ENCODE results near the gene DNAJA4. TPM values are rescaled to one million over a fixed set of nuclear protein-coding genes. Genes with fewer than 3 reads are reported as not detected.

The DNAJA4 gene
- polyA plus RNA-seq (2013, experiment 1 of 2) = 2.0 TPM
- polyA plus RNA-seq (2013, experiment 2 of 2) = 2.0 TPM

DNA sequence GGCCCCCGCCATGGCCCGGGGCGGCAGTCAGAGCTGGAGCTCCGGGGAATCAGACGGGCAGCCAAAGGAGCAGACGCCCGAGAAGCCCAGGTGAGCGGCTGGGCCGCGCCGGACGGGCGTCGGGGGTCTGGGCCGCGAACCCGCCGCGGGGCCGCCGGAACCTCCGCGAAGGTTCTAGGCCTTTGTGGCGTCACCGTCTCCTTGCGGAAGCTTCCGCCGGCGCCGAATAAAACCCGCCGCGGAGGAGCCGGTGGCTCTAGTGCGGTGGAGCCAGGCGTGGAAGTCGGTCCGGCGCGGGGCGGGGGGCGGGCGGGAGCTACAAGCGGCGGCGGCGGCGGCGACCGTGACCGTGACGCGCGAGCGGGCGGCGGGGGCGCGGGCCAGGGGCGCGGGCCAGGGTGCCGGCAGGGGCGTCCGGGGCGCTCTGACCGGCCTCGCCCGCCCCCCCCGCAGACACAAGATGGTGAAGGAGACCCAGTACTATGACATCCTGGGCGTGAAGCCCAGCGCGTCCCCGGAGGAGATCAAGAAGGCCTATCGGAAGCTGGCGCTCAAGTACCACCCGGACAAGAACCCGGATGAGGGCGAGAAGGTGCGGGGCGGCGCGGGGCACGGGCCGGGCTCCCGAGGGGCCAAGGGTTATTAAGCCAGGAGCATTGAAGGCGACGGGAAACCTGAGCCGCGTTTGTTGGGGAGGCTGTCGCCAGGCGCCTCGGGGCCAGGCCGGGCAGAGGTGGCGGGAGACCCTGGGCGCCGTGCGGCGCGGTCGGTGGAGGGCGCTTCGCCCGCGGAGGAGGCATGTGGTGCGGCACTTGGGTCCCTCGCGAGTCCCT, at the start of gene DNAJA4:
DNAJA4 (plus strand) TSS at position 259 of the 833 bp plus-strand sequence; CDS start at position 461, 202 bp downstream.
- WGBS, 2 experiments (ENCODE audit: insufficient coverage in 2 of 2) = 41 to 46% methylated on average over 60 to 88 of the region's 107 CpGs
- Histone ChIP-seq H3K9me3 (ENCODE audit: control insufficient read depth, low read length) (no peaks in the 10 kb centered on the region), H3K4me3 (ENCODE audit: extremely low read depth, insufficient read depth, low read length, poor library complexity, severe bottlenecking) (peak within 1 kb of the TSS; percentile 27), H3K27ac (ENCODE audit: low read depth, low read length, severe bottlenecking) (no peak within 1 kb of the TSS), H3K4me1 (ENCODE audit: control insufficient read depth, insufficient read depth, low read length, poor library complexity, severe bottlenecking) (no peaks in the 10 kb centered on the region), H3K36me3 (ENCODE audit: control insufficient read depth, insufficient read depth, low read length) (no peaks in the 10 kb centered on the region)

DNA sequence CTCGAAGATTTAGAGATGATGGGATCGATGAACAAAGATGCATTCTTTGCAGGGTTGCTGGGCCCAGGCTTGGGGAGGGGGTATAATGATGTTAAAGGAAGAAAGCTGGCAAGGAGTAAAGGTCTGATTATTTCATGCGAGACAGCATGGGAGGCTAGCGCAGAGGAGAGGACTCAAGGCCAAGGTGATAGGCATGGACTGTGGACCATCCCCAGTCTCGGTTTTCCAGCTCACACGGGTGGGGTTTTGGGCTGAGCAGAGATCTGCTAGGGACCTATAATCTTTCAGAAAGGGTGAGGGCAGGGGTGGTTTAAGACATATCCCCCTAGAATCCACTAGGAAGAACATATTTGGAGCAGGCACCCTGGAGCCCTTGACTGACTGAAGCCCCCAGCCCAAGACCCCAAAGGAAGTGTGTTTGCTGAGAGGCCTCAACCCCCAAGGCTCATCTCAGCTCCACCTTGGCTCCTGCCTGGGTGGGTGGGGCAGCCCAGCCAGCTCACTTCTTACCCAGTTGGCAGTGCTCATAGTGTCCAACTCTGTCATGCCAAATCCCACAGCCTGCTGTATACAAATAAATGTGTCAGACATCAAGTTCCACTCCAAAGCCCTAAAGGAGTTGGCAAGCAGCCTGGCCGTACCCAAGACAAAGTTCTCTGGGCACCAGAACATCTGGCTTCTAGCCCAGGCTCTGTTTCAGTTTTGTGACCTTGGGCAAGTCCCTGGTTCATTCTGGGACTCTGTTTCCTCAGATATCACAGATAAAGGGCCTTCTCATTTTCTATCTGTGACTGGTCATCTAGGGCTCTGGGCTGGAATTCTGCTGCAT, 47.9 kb upstream of the DNAJA4 start:
- Histone ChIP-seq H3K27ac (ENCODE audit: low read depth, low read length, severe bottlenecking) (no peak overlapping the region), H3K4me1 (ENCODE audit: control insufficient read depth, insufficient read depth, low read length, poor library complexity, severe bottlenecking) (peaks cover 21% of the 10 kb centered on the region), H3K9me3 (ENCODE audit: control insufficient read depth, low read length) (no peaks in the 10 kb centered on the region), H3K4me3 (ENCODE audit: extremely low read depth, insufficient read depth, low read length, poor library complexity, severe bottlenecking) (no peak overlapping the region), H3K36me3 (ENCODE audit: control insufficient read depth, insufficient read depth, low read length) (no peaks in the 10 kb centered on the region)
- 93 to 97% methylated on average over 7 of the region's 7 CpGs for WGBS, 2 experiments (ENCODE audit: insufficient coverage in 2 of 2)

DNA sequence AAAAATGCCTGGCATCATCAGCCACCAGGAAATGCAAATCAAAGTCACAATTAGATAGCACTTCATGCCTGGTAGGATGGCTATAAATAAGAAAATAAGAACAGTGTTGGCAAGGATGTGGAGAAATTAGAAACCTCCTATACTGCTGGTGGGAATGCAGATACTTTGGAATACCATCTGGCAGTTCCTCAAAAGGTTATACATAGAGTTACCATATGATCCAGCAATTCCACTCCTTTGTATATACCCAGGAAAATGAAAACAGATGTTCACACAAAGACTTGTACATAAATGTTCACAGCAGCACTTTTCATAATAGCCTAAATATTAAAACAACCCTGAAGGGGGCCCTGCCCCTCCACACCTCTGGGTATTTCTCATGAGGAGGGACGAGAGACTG, 43.6 kb upstream of the DNAJA4 start:
- Histone ChIP-seq H3K4me3 (ENCODE audit: extremely low read depth, insufficient read depth, low read length, poor library complexity, severe bottlenecking) (no peak overlapping the region), H3K27ac (ENCODE audit: low read depth, low read length, severe bottlenecking) (no peak overlapping the region), H3K4me1 (ENCODE audit: control insufficient read depth, insufficient read depth, low read length, poor library complexity, severe bottlenecking) (no peaks in the 10 kb centered on the region), H3K36me3 (ENCODE audit: control insufficient read depth, insufficient read depth, low read length) (no peaks in the 10 kb centered on the region), H3K9me3 (ENCODE audit: control insufficient read depth, low read length) (no peaks in the 10 kb centered on the region)
- WGBS, 2 experiments (ENCODE audit: insufficient coverage in 2 of 2) = 100% methylated on average over 1 of the region's 1 CpG; no CpG with 5 or more reads in 1 of the 2 experiments

DNA sequence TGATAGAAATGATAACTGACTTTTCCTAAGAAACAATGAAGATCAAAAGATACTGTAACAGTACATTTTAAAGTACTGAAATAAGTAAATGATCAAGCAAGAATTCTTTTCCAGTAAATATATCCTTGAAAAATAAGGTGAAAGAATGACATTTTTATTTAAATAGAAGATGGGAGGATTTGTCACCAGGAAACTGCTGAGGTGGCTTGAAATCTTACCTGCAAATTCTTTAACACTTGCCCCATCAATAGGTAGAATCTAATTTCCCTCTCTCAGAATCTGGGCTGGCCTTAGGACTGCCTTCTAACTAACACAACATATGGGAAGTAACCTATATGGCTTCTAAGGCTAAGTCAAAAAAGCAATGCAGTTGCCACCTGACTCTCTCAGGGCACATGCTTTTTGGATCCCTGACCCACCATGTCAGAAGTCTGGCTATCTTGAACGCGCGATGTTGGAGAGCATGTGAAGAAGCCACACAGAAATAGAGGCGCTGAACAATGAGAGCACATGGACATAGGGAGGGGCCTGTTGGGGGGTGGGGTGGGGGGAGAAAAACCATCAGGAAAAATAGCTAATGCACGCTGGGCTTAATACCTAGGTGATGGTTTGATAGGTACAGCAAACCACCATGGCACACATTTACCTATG, 41.5 kb upstream of the DNAJA4 start:
- H3K4me1 ChIP-seq (ENCODE audit: control insufficient read depth, insufficient read depth, low read length, poor library complexity, severe bottlenecking) = no peaks in the 10 kb centered on the region
- H3K36me3 ChIP-seq (ENCODE audit: control insufficient read depth, insufficient read depth, low read length) = no peaks in the 10 kb centered on the region
- no peak overlapping the region for H3K4me3 ChIP-seq (ENCODE audit: extremely low read depth, insufficient read depth, low read length, poor library complexity, severe bottlenecking)
- H3K27ac ChIP-seq (ENCODE audit: low read depth, low read length, severe bottlenecking) = no peak overlapping the region
- no peaks in the 10 kb centered on the region for H3K9me3 ChIP-seq (ENCODE audit: control insufficient read depth, low read length)
- WGBS, 2 experiments (ENCODE audit: insufficient coverage in 2 of 2) = 100% methylated on average over 4 of the region's 5 CpGs; no CpG with 5 or more reads in 1 of the 2 experiments

DNA sequence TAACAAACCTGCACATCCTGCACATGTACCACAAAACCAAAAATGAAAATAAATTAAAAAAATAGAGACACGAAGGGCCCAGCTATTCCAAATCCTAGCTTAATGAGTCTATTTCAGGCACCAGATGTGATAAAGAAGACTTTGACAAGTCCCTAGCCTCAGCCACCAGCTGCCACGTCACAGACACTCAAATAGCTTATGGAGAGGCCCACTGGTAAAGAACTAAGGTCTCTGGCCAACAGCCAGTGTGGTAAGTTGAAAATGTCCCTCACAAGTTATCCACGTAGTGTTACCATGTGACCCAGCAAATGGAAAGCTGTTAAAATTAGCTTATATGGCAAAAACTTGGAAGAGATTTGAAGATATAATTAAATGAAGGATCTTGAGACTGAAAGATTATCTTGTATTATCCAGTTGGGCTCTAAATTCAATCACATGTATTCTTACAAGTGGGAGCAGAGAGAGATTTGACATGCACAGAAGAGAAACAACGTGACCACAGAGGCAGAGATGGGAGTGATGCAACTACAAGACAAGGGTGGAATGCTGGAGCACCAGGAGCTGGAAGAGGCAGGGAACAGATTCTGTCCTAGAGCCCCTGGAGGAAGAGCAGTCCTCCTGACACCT, 40.9 kb upstream of the DNAJA4 start:
- Histone ChIP-seq H3K27ac (ENCODE audit: low read depth, low read length, severe bottlenecking) (no peak overlapping the region), H3K4me3 (ENCODE audit: extremely low read depth, insufficient read depth, low read length, poor library complexity, severe bottlenecking) (no peak overlapping the region), H3K36me3 (ENCODE audit: control insufficient read depth, insufficient read depth, low read length) (no peaks in the 10 kb centered on the region), H3K4me1 (ENCODE audit: control insufficient read depth, insufficient read depth, low read length, poor library complexity, severe bottlenecking) (no peaks in the 10 kb centered on the region), H3K9me3 (ENCODE audit: control insufficient read depth, low read length) (no peaks in the 10 kb centered on the region)
- WGBS, 2 experiments (ENCODE audit: insufficient coverage in 2 of 2) = 83 to 100% methylated on average over 1 to 3 of the region's 4 CpGs

DNA sequence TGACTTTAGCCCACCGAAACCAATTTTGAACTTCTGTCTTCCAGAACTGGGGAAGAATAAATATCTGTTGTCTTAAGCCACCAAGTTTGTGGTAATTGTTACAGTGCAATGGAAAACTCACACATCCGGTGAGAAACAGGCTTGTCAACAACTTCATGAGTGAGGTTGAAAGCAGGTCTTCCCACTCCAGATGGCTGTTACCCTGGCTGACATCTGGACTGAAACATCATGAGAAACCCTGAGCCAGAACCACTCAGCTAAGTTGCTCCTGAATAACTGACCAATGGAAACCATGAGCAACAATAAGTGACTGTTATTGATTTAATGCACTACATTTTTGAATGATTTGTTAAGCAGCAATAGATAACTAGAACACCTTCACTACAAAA, 40.3 kb upstream of the DNAJA4 start:
- H3K36me3 ChIP-seq (ENCODE audit: control insufficient read depth, insufficient read depth, low read length) = no peaks in the 10 kb centered on the region
- no peaks in the 10 kb centered on the region for H3K4me1 ChIP-seq (ENCODE audit: control insufficient read depth, insufficient read depth, low read length, poor library complexity, severe bottlenecking)
- H3K4me3 ChIP-seq (ENCODE audit: extremely low read depth, insufficient read depth, low read length, poor library complexity, severe bottlenecking) = no peak overlapping the region
- no peak overlapping the region for H3K27ac ChIP-seq (ENCODE audit: low read depth, low read length, severe bottlenecking)
- no peaks in the 10 kb centered on the region for H3K9me3 ChIP-seq (ENCODE audit: control insufficient read depth, low read length)
- 89 to 100% methylated on average over 1 to 2 of the region's 2 CpGs for WGBS, 2 experiments (ENCODE audit: insufficient coverage in 2 of 2)

DNA sequence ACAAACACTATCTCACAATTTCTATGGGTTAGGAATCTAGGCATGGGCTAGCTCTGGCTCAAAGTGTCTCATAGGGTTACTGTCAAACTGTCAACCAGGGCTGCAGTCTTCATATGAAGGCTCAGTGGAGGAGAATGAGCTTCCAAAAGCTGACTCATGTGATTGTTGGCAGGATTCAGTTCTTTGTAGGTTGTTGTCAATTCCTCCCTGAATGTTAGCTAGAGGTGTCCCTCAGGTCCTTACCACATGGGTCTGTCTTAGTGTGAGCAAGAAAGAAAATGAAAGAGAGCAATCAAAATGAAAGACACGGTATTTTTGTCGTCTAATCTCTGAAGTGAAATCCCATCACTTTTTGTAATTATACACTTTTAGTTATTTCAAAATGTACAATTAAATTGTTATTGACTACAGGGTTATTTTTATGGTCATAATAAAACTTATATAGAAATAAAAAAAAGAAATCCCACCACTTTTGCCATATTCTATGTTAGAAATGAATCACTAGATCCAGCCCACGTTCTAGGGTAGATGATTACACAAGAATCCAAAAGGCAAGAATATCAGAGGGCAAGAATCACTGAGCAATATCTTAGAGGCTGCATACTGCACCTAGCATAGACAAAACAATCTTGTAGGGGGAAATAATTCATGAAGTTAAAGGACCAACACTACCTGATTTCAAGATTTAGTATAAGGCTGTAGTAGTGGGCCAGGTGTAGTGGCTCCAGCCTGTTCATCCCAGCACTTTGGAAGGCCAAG, 38.4 kb upstream of the DNAJA4 start:
- Histone ChIP-seq H3K4me3 (ENCODE audit: extremely low read depth, insufficient read depth, low read length, poor library complexity, severe bottlenecking) (no peak overlapping the region), H3K4me1 (ENCODE audit: control insufficient read depth, insufficient read depth, low read length, poor library complexity, severe bottlenecking) (no peaks in the 10 kb centered on the region)
- WGBS, 2 experiments (ENCODE audit: insufficient coverage in 2 of 2) = 100% methylated on average over 1 to 2 of the region's 3 CpGs

DNA sequence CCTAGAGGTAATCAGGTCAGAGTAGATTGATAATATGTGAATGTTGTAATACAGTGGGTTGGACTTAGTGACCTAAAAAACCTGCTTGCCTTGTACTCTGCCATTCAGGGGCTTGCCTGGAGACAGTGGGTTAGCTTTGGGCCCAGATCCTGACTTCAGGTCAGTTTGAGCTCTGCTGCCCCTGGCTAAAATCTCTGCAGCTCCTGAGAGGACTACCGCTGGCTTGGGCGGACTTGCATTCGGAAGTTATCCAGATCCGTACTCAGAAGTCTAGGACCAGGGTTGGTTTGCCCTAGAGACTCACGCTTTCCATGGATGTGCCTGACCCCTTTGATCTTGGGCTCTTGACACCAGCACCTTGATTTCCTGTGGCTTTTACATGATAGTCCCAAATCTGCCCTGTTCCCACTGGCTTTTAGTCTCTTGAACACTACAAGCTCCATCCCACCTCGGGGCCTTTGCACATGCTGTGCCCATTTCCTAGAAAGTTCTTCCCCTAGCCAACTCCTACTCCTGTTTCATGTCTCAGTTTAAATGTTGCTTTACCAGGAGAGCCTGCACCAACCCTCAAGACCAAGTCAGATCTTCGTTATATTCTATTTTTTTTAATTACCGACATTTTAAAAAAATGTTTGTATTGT, 35.9 kb upstream of the DNAJA4 start:
- no peaks in the 10 kb centered on the region for H3K9me3 ChIP-seq (ENCODE audit: control insufficient read depth, low read length)
- H3K27ac ChIP-seq (ENCODE audit: low read depth, low read length, severe bottlenecking) = no peak overlapping the region
- no peaks in the 10 kb centered on the region for H3K4me1 ChIP-seq (ENCODE audit: control insufficient read depth, insufficient read depth, low read length, poor library complexity, severe bottlenecking)
- H3K4me3 ChIP-seq (ENCODE audit: extremely low read depth, insufficient read depth, low read length, poor library complexity, severe bottlenecking) = no peak overlapping the region
- whole genome bisulfite sequencing, 2 experiments (ENCODE audit: insufficient coverage in 2 of 2) = 90 to 96% methylated on average over 6 of the region's 8 CpGs
- H3K36me3 ChIP-seq (ENCODE audit: control insufficient read depth, insufficient read depth, low read length) = no peaks in the 10 kb centered on the region

More for the DNA sequence above, 38.4 kb upstream of the DNAJA4 start:
- Histone ChIP-seq H3K9me3 (ENCODE audit: control insufficient read depth, low read length) (no peaks in the 10 kb centered on the region), H3K27ac (ENCODE audit: low read depth, low read length, severe bottlenecking) (no peak overlapping the region), H3K36me3 (ENCODE audit: control insufficient read depth, insufficient read depth, low read length) (no peaks in the 10 kb centered on the region)

DNA sequence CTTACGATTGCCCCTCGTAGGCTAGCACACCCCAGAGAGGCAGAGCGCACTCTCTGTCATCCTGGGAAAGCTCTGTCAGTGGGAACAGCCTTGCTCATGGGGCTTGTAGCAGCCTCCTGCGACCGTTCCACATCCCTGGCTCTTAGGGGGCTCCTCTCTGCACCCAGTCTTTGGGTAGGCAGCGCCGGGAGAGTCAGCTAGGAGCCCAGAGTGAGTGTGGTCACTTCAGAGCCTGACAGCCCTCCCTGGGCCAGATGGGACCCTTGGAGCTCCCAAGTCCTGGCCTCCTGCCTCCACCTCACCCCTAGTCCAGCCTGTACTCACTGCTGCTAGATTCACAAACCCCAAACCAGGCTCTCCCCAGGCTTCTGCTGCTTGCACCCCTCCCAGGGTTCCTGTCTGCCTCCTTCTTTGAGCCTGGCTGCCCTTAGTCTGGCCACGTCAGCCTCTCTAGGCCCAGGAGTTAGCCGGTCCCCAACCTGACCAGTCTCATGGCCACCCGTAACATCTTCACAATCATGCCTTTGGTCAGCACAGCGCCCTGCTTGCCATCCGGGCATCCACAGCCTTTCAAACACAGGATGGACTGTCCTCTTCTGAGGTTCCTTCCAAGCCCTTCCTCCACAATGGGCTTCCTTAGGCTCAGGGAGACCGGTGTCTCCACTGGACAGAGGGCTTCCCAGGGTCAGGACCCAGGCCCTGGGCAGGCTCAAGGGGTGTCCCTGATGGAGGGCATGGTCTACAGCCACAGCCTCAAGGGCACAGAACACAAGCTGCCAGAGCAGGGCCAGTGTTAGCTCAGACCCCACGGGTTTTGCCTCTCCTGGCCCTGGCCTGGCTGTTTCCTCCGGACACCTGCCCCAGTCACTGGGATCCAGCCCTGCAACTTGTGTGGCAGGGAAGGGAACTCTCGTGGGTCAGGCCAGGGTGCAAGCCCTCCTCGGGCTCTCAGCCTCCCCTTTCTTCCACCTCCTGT, 34.6 kb upstream of the DNAJA4 start:
- Histone ChIP-seq H3K4me1 (ENCODE audit: control insufficient read depth, insufficient read depth, low read length, poor library complexity, severe bottlenecking) (no peaks in the 10 kb centered on the region), H3K9me3 (ENCODE audit: control insufficient read depth, low read length) (no peaks in the 10 kb centered on the region), H3K27ac (ENCODE audit: low read depth, low read length, severe bottlenecking) (no peak overlapping the region), H3K36me3 (ENCODE audit: control insufficient read depth, insufficient read depth, low read length) (no peaks in the 10 kb centered on the region), H3K4me3 (ENCODE audit: extremely low read depth, insufficient read depth, low read length, poor library complexity, severe bottlenecking) (no peak overlapping the region)
- WGBS, 2 experiments (ENCODE audit: insufficient coverage in 2 of 2) = 86 to 90% methylated on average over 13 to 15 of the region's 17 CpGs
